ENCODE measurements around the gene PLAU.

Gene PLAU

GRCh38 chr10:73937333-73938043 is 26.6 kb downstream of the PLAU start:
- in situ Hi-C loops (cut with MboI; ENCODE audit: low pct_unique_long_range_greater_than_20kb, low sequenced_read_pairs, unreplicated experiment): loop anchor here (10.0 kb wide), 1 partner anchor 53 kb away; no protein-coding TSS in a partner anchor
- TF ChIP-seq CTCF (IDR thresholded peaks at IDR 0.05; ENCODE audit: extremely low read depth, insufficient read depth, missing control alignments): no peak
- no peak for DNase-seq (ENCODE audit: low spot score)

- in situ Hi-C loops (cut with MboI; ENCODE audit: low pct_unique_long_range_greater_than_20kb, low sequenced_read_pairs, unreplicated experiment): no loop called here
- peak; percentile 98 for TF ChIP-seq CTCF (IDR thresholded peaks at IDR 0.05; ENCODE audit: extremely low read depth, insufficient read depth, missing control alignments)
- DNase-seq (ENCODE audit: low spot score): peak; percentile 86
Observed at GRCh38 chr10:73940634-73941221, 29.8 kb downstream of the PLAU start.

- in situ Hi-C loops (cut with MboI; ENCODE audit: low pct_unique_long_range_greater_than_20kb, low sequenced_read_pairs, unreplicated experiment): no loop called here
- no peak for TF ChIP-seq CTCF (IDR thresholded peaks at IDR 0.05; ENCODE audit: extremely low read depth, insufficient read depth, missing control alignments)
Observed at GRCh38 chr10:73941300-73941699, 30.4 kb downstream of the PLAU start.

GRCh38 chr10:73944356-73945100 is 33.6 kb downstream of the PLAU start:
- no peak for DNase-seq (ENCODE audit: low spot score)
- in situ Hi-C loops (cut with MboI; ENCODE audit: low pct_unique_long_range_greater_than_20kb, low sequenced_read_pairs, unreplicated experiment): no loop called here
- TF ChIP-seq CTCF (IDR thresholded peaks at IDR 0.05; ENCODE audit: extremely low read depth, insufficient read depth, missing control alignments): no peak

More at GRCh38 chr10:73941300-73941699, 30.4 kb downstream of the PLAU start:
- DNase-seq (ENCODE audit: low spot score): no peak

- in situ Hi-C loops (cut with MboI; ENCODE audit: low pct_unique_long_range_greater_than_20kb, low sequenced_read_pairs, unreplicated experiment): no loop called here
- DNase-seq (ENCODE audit: low spot score): no peak
- no peak for TF ChIP-seq CTCF (IDR thresholded peaks at IDR 0.05; ENCODE audit: extremely low read depth, insufficient read depth, missing control alignments)
Observed at GRCh38 chr10:73946253-73947145, 35.6 kb downstream of the PLAU start.

All from GM13977 (cell line).